Mesodermal cell (in vitro differentiated cells): ENCODE results near the gene CRTC1.

ENCODE experiments used
- H3K27ac ChIP-seq: 2 replicates; pipeline ENCODE4 v1.7.0; 2013; ENCODE audit warnings: mild to moderate bottlenecking, low read depth, low read length, moderate library complexity; ENCODE audit not compliant: severe bottlenecking
- H3K36me3 ChIP-seq: 2 replicates; pipeline ENCODE4 v1.7.1; 2013; ENCODE audit warnings: mild to moderate bottlenecking, low read length, moderate library complexity; ENCODE audit not compliant: control insufficient read depth, insufficient read depth
- H3K4me1 ChIP-seq: one replicate; pipeline ENCODE4 v1.7.1; 2013; ENCODE audit warnings: mild to moderate bottlenecking, low read length; ENCODE audit not compliant: insufficient read depth, control insufficient read depth, poor library complexity, severe bottlenecking
- H3K4me3 ChIP-seq: 2 replicates; pipeline ENCODE4 v1.7.0; 2013; ENCODE audit warnings: low read length, control low read depth, mild to moderate bottlenecking; ENCODE audit not compliant: insufficient read depth, poor library complexity, severe bottlenecking; ENCODE audit errors: extremely low read depth
- H3K9me3 ChIP-seq: 2 replicates; pipeline ENCODE4 v1.7.1; 2013; ENCODE audit warnings: mild to moderate bottlenecking, low read length, moderate library complexity; ENCODE audit not compliant: control insufficient read depth
- WGBS, 2 experiments: methylation state at CpG; one replicate each; pipeline ENCODE4 v1.1.5; 2013; ENCODE audit warnings: missing lambda C conversion rate in 2 of 2; ENCODE audit not compliant: insufficient coverage in 2 of 2; 5-methylcytosine and 5-hydroxymethylcytosine counted together

CRTC1 gene

GRCh38 chr19:18645035-18645511 lies 38.4 kb upstream of the CRTC1 start:
- Histone ChIP-seq H3K9me3 (peaks cover 8% of the 10 kb centered on the region), H3K27ac (no peak overlapping the region), H3K4me1 (peaks cover 28% of the 10 kb centered on the region), H3K36me3 (no peaks in the 10 kb centered on the region), H3K4me3 (no peak overlapping the region)
- 89 to 91% methylated on average over 10 to 13 of the region's 13 CpGs for WGBS, 2 experiments

- H3K9me3 ChIP-seq = peaks cover 8% of the 10 kb centered on the region
- no peaks in the 10 kb centered on the region for H3K36me3 ChIP-seq
- H3K4me3 ChIP-seq = no peak overlapping the region
- WGBS, 2 experiments = 89% methylated on average over 28 to 30 of the region's 34 CpGs
- H3K4me1 ChIP-seq = peaks cover 44% of the 10 kb centered on the region
- H3K27ac ChIP-seq = no peak overlapping the region
These were observed 36.7 kb upstream of the CRTC1 start for GRCh38 chr19:18646535-18647370.

DNA sequence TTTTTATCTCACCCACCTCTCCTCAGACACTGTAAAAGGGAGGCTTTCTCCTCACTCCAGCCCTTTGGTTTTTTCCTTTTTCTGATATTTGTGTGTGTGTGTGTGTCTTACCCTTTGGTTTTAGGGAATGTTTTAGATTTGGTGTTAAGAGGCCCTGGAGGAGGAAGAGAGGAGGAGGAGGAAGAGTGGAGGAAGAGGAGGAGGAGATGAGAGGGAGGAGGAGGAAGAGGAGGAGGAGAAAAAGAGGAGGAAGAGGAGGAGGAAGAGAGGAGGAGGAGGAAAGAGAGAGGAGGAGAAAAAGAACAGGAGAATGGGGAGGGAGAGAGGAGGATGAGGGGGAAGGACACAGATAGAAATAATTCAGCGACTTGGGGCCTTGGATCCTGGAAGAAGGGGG lies 36.1 kb upstream of the CRTC1 start:
- WGBS, 2 experiments = 92% methylated on average over 1 of the region's 1 CpG; no CpG with 5 or more reads in 1 of the 2 experiments
- Histone ChIP-seq H3K36me3 (no peaks in the 10 kb centered on the region), H3K4me3 (no peak overlapping the region), H3K4me1 (peaks cover 48% of the 10 kb centered on the region), H3K9me3 (peaks cover 8% of the 10 kb centered on the region), H3K27ac (no peak overlapping the region)

DNA sequence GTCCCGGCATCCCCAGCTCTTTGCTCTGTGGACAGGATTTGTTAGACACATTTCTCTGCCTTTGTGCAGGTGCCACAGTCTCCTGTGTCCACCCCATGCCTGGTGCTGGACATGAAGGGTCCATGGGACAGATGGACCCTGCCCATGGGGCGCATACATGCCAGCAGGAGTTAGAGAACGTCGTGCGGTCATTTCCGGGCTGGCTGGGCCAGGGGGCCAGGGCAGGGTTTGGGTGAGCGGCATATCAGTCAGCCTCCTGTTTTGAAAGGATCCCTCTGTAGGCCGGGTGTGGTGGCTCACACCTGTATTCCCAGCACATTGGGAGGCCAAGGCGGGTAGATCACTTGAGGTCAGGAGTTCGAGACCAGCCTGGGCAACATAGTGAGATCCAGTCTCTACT lies 35.7 kb upstream of the CRTC1 start:
- WGBS, 2 experiments = 93 to 94% methylated on average over 10 of the region's 10 CpGs
- no peak overlapping the region for H3K4me3 ChIP-seq
- H3K4me1 ChIP-seq = peaks cover 48% of the 10 kb centered on the region
- no peak overlapping the region for H3K27ac ChIP-seq
- H3K9me3 ChIP-seq = peaks cover 8% of the 10 kb centered on the region
- H3K36me3 ChIP-seq = no peaks in the 10 kb centered on the region

GRCh38 chr19:18648973-18649315 lies 34.5 kb upstream of the CRTC1 start:
- peak overlapping the region; percentile 94 for H3K27ac ChIP-seq
- 62 to 65% methylated on average over 13 of the region's 13 CpGs for WGBS, 2 experiments
- H3K9me3 ChIP-seq = peaks cover 4% of the 10 kb centered on the region
- H3K4me1 ChIP-seq = peaks cover 48% of the 10 kb centered on the region
- no peaks in the 10 kb centered on the region for H3K36me3 ChIP-seq
- H3K4me3 ChIP-seq = no peak overlapping the region

- WGBS, 2 experiments = 33 to 37% methylated on average over 18 to 24 of the region's 25 CpGs
- Histone ChIP-seq H3K9me3 (no peaks in the 10 kb centered on the region), H3K4me3 (no peak overlapping the region), H3K4me1 (peaks cover 48% of the 10 kb centered on the region), H3K36me3 (no peaks in the 10 kb centered on the region), H3K27ac (peak overlapping the region; percentile 94)
These were observed 34.0 kb upstream of the CRTC1 start for GRCh38 chr19:18649371-18650020.

GRCh38 chr19:18650021-18650390 lies 33.5 kb upstream of the CRTC1 start:
- Histone ChIP-seq H3K9me3 (no peaks in the 10 kb centered on the region), H3K27ac (peak overlapping the region; percentile 94), H3K4me3 (no peak overlapping the region), H3K36me3 (no peaks in the 10 kb centered on the region), H3K4me1 (peaks cover 43% of the 10 kb centered on the region)
- WGBS, 2 experiments = 23 to 26% methylated on average over 16 to 17 of the region's 17 CpGs

GRCh38 chr19:18650468-18651041 lies 32.9 kb upstream of the CRTC1 start:
- Histone ChIP-seq H3K4me3 (no peak overlapping the region), H3K36me3 (no peaks in the 10 kb centered on the region), H3K9me3 (no peaks in the 10 kb centered on the region), H3K27ac (peak overlapping the region; percentile 94), H3K4me1 (peaks cover 42% of the 10 kb centered on the region)
- WGBS, 2 experiments = 46% methylated on average over 34 of the region's 34 CpGs

- Histone ChIP-seq H3K4me1 (peaks cover 42% of the 10 kb centered on the region), H3K4me3 (no peak overlapping the region), H3K36me3 (no peaks in the 10 kb centered on the region), H3K9me3 (no peaks in the 10 kb centered on the region), H3K27ac (peak overlapping the region; percentile 94)
- WGBS, 2 experiments = 100% methylated on average over 1 of the region's 1 CpG
These were observed 32.2 kb upstream of the CRTC1 start for GRCh38 chr19:18651300-18651699.

- H3K36me3 ChIP-seq = no peaks in the 10 kb centered on the region
- no peak overlapping the region for H3K4me3 ChIP-seq
- WGBS, 2 experiments = 80% methylated on average over 6 of the region's 6 CpGs
- H3K4me1 ChIP-seq = peaks cover 43% of the 10 kb centered on the region
- no peaks in the 10 kb centered on the region for H3K9me3 ChIP-seq
- no peak overlapping the region for H3K27ac ChIP-seq
These were observed 31.7 kb upstream of the CRTC1 start for GRCh38 chr19:18651733-18652132.
